Fibroblast of villous mesenchyme (primary cell): ENCODE results near the gene ZSWIM6. TPM values are rescaled to one million over a fixed set of nuclear protein-coding genes. Genes with fewer than 3 reads are reported as not detected.

Experiments
- DNase-seq: peaks from one replicate; pipeline ENCODE4 v3.0.0-alpha.2; 2010; ENCODE audit warnings: low read depth
- H3K4me3 ChIP-seq: 2 replicates; pipeline ENCODE4 v1.5.1; 2011; ENCODE audit warnings: low read depth, mild to moderate bottlenecking, low read length
- CTCF ChIP-seq: IDR thresholded peaks from 2 replicates; pipeline ENCODE4 v1.5.1; 2012; ENCODE audit warnings: low read depth, mild to moderate bottlenecking, low read length; ENCODE audit not compliant: insufficient read depth
- total RNA-seq: library from RNA; depleted of rRNA; stranded (reverse); fragments of >200 nt; gene quantifications from 2 replicates; pipeline ENCODE4 v1.2.3, GENCODE V29; 2012

The ZSWIM6 gene
- total RNA-seq, 1 donor: 16.4 TPM

GRCh38 chr5:61311056-61311610, 20.9 kb upstream of the ZSWIM6 start:
- TF ChIP-seq CTCF: no peak
- no peak overlapping the region for H3K4me3 ChIP-seq
- DNase-seq: no peak

GRCh38 chr5:61311836-61312808, 19.9 kb upstream of the ZSWIM6 start:
- TF ChIP-seq CTCF: no peak
- H3K4me3 ChIP-seq: no peak overlapping the region
- DNase-seq: peak; percentile 83

- peak; percentile 94 for DNase-seq
- H3K4me3 ChIP-seq: no peak overlapping the region
- no peak for TF ChIP-seq CTCF
Measured at GRCh38 chr5:61313960-61314681, 17.9 kb upstream of the ZSWIM6 start.

- TF ChIP-seq CTCF: no peak
- DNase-seq: no peak
- H3K4me3 ChIP-seq: no peak overlapping the region
Measured at GRCh38 chr5:61318376-61318775, 13.7 kb upstream of the ZSWIM6 start.

- no peak for TF ChIP-seq CTCF
- no peak for DNase-seq
Measured at GRCh38 chr5:61319388-61320146, 12.5 kb upstream of the ZSWIM6 start.

GRCh38 chr5:61320860-61321259, 11.2 kb upstream of the ZSWIM6 start:
- no peak for TF ChIP-seq CTCF
- no peak for DNase-seq
- no peak overlapping the region for H3K4me3 ChIP-seq

More at GRCh38 chr5:61319388-61320146, 12.5 kb upstream of the ZSWIM6 start:
- H3K4me3 ChIP-seq: no peak overlapping the region
